Muscle layer of colon (tissue), 2 donors: Measurements from ENCODE around the gene AHR.
"Not testable (repeated sequence)": the region's sequence is repeated elsewhere in the genome, so short reads cannot be mapped to it uniquely, and the experiment has no call there.

Experiments used
- H3K27ac ChIP-seq: one replicate; pipeline ENCODE4 v1.7.0; 2013; ENCODE audit warnings: low read depth, mild to moderate bottlenecking, low read length, moderate library complexity
- H3K27me3 ChIP-seq, 2 donors: one replicate each; pipeline ENCODE4 v1.7.0; 2013; ENCODE audit warnings: low read length in 2 of 2, mild to moderate bottlenecking in 2 of 2; ENCODE audit not compliant: insufficient read depth in 2 of 2, control insufficient read depth in 1 of 2
- H3K36me3 ChIP-seq: one replicate; pipeline ENCODE4 v1.7.0; 2013; ENCODE audit warnings: mild to moderate bottlenecking, low read length; ENCODE audit not compliant: insufficient read depth
- H3K4me1 ChIP-seq: one replicate; pipeline ENCODE4 v1.7.0; 2013; ENCODE audit warnings: mild to moderate bottlenecking, low read length; ENCODE audit not compliant: insufficient read depth
- H3K4me3 ChIP-seq, 2 donors: one replicate each; pipeline ENCODE4 v1.7.0; 2013; ENCODE audit warnings: low read length in 2 of 2, low read depth in 1 of 2, mild to moderate bottlenecking in 1 of 2, moderate library complexity in 1 of 2
- H3K9ac ChIP-seq: one replicate; pipeline ENCODE4 v1.7.0; 2013; ENCODE audit warnings: low read length
- H3K9me3 ChIP-seq: one replicate; pipeline ENCODE4 v1.7.0; 2013; ENCODE audit warnings: mild to moderate bottlenecking, low read length
- donor health status: abdominal sarcoma.
- donor health status: Adenocarcinoma of cecum.

AHR gene

DNA sequence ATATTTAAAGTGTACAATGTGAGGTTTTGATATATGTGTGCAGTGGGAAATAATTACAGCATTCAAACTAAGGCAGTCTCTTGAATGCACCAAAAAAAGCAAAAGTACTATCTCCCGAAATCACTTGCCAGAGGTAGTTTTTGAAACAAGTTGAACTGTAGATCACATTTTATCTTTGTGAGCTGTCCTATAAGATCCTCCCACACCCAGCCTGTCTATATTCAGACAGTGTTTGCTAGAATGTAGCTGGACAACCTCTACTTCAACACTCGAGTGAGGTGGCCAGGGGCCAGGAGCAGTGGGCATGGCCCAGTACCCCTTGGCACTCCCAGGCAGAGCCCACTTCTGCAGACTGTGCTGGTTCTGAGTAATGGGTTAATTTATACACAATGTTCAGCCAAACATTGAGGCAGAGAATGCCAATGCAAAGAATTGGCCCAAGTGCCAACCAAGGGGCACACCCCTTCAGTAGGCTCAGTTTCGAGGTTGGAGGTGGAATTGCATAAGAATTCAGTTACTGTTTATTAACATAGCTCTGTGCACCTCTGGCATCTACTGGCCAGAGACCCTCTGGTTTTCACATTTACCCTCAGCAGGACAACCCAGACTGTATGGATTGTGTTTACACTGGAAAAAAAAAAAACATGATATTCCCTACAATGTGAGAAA lies 70.5 kb downstream of the AHR start:
- Histone ChIP-seq H3K27ac (peak overlapping the region; percentile 19), H3K4me1 (peaks cover 22% of the 10 kb centered on the region), H3K4me3 (no peak overlapping the region), H3K36me3 (no peaks in the 10 kb centered on the region), H3K9ac (no peak overlapping the region), H3K9me3 (no peaks in the 10 kb centered on the region), H3K27me3 (no peaks in the 10 kb centered on the region)

DNA sequence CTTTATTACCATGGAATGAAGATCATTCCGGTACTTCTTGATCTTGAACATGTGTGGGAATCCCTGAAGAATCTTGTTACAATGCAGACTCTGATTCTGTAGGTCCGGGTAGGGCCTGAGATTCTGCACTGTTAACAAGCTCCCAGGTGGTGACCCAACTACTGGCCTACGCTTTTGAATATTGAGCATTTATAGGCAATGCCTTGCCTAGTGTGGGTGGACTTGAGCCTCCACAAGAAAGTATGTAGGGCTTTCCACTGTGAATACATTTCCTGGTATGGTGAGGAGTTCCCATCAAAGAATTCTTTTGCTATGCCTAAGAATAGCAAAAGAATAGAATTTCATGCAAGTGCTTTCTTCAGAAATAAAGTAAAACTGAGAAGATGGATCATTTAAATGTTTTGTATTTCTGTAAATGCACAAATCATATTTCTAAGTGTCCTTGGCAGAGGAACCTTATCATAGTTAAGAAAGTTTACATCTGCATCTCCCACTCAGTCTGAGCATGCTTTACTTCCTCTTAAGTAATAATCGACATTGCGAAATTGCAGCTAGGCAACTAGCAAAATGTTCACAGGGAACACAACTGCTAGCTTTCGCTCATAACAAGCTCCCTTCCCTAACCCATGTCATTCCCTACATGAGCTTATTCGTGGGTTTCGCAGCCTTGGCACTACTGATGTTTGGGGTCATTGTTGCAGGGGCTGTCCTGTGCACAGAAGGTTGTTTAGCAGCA lies 71.4 kb downstream of the AHR start:
- no peaks in the 10 kb centered on the region for H3K36me3 ChIP-seq
- H3K4me3 ChIP-seq: no peak overlapping the region
- H3K4me1 ChIP-seq: peaks cover 22% of the 10 kb centered on the region
- no peak overlapping the region for H3K27ac ChIP-seq
- no peaks in the 10 kb centered on the region for H3K9me3 ChIP-seq
- H3K9ac ChIP-seq: no peak overlapping the region
- no peaks in the 10 kb centered on the region for H3K27me3 ChIP-seq

GRCh38 chr7:17370901-17371585 lies 72.6 kb downstream of the AHR start:
- peaks cover 22% of the 10 kb centered on the region for H3K4me1 ChIP-seq
- H3K9me3 ChIP-seq: no peaks in the 10 kb centered on the region

DNA sequence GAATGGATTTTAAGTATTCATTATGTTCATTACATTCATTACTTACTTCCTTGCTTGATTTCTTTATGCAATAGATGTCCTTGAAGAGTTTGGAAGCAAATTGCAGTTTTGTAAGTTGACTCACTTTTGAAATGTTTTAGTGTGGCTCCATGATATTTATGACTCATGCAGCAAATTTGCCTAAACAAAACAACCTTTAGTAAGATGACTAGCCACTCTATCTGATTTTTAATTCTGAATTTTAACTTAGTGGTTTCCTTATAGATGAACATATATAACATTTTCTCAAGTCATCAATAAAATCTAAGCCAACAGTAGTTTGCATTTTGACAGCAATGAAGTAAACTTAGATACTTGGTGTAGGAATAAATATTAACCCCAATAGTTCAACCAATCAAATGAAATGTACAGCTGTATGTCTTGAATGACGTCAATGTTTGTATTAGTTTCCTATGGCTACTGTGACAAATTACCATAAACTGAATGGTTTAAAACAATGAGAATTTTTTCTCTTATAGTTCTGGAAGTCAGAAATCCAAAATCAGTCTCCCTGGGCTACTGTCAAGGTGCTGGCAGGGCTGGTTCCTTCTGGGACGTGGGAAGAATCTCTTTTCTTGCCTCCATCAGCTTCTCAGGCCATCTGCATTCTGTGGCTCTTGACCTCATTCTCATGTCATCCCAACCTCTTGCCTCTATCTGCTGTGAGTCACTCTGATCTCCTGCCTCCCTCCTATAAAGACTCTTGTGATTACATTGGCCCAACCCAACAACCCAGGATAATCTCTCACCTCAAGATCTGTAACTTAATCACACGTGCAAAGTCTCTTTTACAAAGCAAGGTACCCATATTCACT lies 73.4 kb downstream of the AHR start:
- H3K4me1 ChIP-seq: peaks cover 22% of the 10 kb centered on the region
- H3K4me3 ChIP-seq: no peak overlapping the region
- no peaks in the 10 kb centered on the region for H3K36me3 ChIP-seq
- no peaks in the 10 kb centered on the region for H3K27me3 ChIP-seq
- no peak overlapping the region for H3K27ac ChIP-seq
- H3K9ac ChIP-seq: no peak overlapping the region
- H3K9me3 ChIP-seq: no peaks in the 10 kb centered on the region

More at GRCh38 chr7:17370901-17371585, 72.6 kb downstream of the AHR start:
- H3K9ac ChIP-seq: no peak overlapping the region
- H3K36me3 ChIP-seq: no peaks in the 10 kb centered on the region
- no peak overlapping the region for H3K4me3 ChIP-seq
- H3K27me3 ChIP-seq: no peaks in the 10 kb centered on the region
- H3K27ac ChIP-seq: no peak overlapping the region

GRCh38 chr7:17374157-17374556 lies 75.7 kb downstream of the AHR start:
- H3K27ac ChIP-seq: no peak overlapping the region
- H3K27me3 ChIP-seq: no peaks in the 10 kb centered on the region
- no peak overlapping the region for H3K9ac ChIP-seq
- no peaks in the 10 kb centered on the region for H3K36me3 ChIP-seq
- H3K9me3 ChIP-seq: no peaks in the 10 kb centered on the region
- peaks cover 22% of the 10 kb centered on the region for H3K4me1 ChIP-seq
- no peak overlapping the region for H3K4me3 ChIP-seq

- Histone ChIP-seq H3K36me3 (no peaks in the 10 kb centered on the region), H3K9me3 (no peaks in the 10 kb centered on the region), H3K4me3 (no peak overlapping the region), H3K27ac (no peak overlapping the region), H3K4me1 (peaks cover 22% of the 10 kb centered on the region), H3K9ac (no peak overlapping the region), H3K27me3 (no peaks in the 10 kb centered on the region)
These were observed 76.2 kb downstream of the AHR start for GRCh38 chr7:17374654-17375053.

- no peak overlapping the region for H3K4me3 ChIP-seq
- H3K9ac ChIP-seq: no peak overlapping the region
- H3K27ac ChIP-seq: no peak overlapping the region
These were observed 78.1 kb downstream of the AHR start for GRCh38 chr7:17376595-17376994.

DNA sequence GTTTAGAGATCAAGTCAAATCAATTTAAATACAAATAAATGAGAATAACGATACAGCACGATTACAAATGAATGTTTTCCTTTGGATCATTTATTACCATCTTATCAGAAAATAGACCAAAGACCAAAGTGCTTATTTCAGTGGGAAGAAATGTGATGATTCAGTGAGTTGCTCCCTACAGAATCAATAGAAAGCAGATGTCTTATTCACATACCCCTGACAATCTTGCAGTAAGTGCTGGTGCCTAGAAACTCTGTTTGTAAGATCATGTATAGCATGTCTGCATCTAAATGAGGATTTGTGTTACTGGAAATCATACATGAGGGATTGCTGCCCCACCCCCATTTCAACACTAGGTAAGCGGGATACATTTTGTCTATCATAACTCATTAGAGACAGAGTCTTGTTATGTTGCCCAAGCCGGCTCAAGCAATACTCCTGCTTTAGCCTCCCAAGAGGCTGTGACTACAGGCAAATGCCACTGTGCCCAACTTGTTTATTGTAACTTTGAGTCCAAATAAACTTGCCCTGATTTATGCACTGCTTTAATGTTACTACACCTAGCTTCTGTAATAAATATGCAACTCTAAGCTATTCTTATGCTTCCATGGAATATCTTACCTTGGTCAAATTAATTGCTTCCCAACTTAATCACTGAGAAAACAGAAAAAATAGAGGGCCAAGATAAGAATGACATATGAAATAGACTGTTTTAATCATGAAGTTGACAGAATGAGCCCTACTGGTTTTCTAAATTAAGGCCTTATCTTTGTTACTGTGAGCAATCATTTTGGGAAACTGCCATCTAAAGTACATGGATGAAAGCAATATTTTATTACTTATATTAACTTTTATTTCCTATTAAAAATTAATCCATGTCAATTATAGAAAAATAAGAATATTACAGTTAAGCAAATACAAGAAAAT lies 82.5 kb downstream of the AHR start:
- no peaks in the 10 kb centered on the region for H3K9me3 ChIP-seq
- H3K27ac ChIP-seq: no peak overlapping the region
- no peaks in the 10 kb centered on the region for H3K4me1 ChIP-seq
- H3K27me3 ChIP-seq: no peaks in the 10 kb centered on the region
- H3K36me3 ChIP-seq: no peaks in the 10 kb centered on the region
- H3K4me3 ChIP-seq: no peak overlapping the region
- H3K9ac ChIP-seq: no peak overlapping the region

More at GRCh38 chr7:17376595-17376994, 78.1 kb downstream of the AHR start:
- H3K27me3 ChIP-seq: no peaks in the 10 kb centered on the region
- H3K4me1 ChIP-seq: peaks cover 7% of the 10 kb centered on the region
- H3K9me3 ChIP-seq: no peaks in the 10 kb centered on the region
- no peaks in the 10 kb centered on the region for H3K36me3 ChIP-seq

DNA sequence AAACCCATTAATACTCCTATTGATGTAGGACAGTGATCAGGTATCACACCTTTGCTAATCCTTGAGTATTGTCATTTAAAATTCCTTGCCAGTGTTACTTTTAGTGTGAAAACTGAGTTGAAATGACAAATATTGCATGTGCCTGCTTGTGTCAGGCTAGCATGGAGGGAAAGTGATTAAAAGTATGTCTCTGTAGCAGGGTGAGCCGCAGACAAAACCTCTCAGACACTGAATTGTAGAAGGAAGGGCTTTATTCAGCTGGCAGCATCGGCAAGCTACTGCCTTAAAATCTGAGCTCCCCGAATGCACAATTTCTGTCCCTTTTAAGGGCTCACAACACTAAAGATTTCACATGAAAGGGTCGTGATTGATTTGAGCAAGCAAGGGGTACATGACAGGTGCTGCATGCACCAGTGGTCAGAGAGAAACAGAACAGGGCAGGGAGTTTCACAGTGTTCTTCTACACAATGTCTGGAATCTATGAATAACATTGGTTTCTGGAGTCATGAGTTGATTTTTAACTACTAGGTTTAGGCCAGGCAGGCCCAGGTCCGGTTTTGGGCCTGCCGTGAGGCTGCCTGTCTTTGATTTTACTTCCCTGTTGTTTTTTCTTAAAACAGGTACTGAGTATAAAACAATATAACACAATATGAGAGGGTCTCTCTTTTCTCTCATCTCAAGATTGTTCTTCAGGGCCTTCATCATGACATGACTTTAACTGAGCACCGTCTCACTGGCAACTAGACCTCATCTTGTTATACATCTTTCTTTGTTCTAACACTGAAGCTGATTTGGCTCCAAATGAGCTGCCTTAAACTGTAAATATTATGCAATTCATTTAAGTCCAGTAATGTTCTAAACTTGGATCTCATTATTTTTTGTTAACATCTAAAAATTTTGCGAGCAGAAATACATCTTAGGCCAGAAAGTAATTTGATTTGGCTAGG lies 84.2 kb downstream of the AHR start:
- H3K27ac ChIP-seq, H3K9me3 ChIP-seq, H3K27me3 ChIP-seq, H3K4me3 ChIP-seq, H3K9ac ChIP-seq, H3K36me3 ChIP-seq, H3K4me1 ChIP-seq: not testable (repeated sequence)

DNA sequence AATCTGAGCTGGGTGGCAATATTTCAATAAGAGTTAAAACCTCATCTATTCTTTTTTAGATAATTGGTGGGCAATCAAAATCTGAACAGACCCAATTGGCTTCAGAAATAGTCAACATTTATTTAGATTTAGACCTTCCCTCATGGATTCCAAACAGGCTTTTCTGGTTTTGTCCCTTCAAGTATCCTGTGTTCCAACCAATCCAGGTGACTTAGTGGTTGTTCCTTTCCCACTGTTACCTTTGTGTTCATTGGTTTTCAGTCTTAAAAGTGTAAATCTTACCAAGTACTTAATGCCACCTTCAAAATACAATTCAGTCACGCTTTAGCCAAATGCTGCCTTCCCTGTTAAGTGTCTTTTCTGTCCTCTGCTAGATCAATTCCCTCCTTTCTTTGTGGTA lies 85.9 kb downstream of the AHR start:
- H3K27me3 ChIP-seq: no peaks in the 10 kb centered on the region
- no peak overlapping the region for H3K9ac ChIP-seq
- no peaks in the 10 kb centered on the region for H3K9me3 ChIP-seq
- H3K4me1 ChIP-seq: no peaks in the 10 kb centered on the region
- no peak overlapping the region for H3K4me3 ChIP-seq
- no peak overlapping the region for H3K27ac ChIP-seq
- H3K36me3 ChIP-seq: no peaks in the 10 kb centered on the region
